H1 (cell line): ENCODE data around the gene FBXW2. TPM values are rescaled to one million over a fixed set of nuclear protein-coding genes. Genes with fewer than 3 reads are reported as not detected.

Source experiments
- CHD2 ChIP-seq: IDR thresholded peaks from 2 replicates; pipeline ENCODE4 v1.6.1; 2012; ENCODE audit warnings: low read length, improper control_type of control experiment
- KDM5A ChIP-seq: fragments of 200-600 bp; IDR thresholded peaks from 2 replicates; pipeline ENCODE4 v1.7.1; 2012; ENCODE audit warnings: mild to moderate bottlenecking, low read length, inconsistent platforms, mixed read lengths
- RBBP5 ChIP-seq: IDR thresholded peaks from 2 replicates; pipeline ENCODE4 v1.7.1; 2012; ENCODE audit warnings: low read depth, mild to moderate bottlenecking, inconsistent platforms, low read length, moderate library complexity, borderline replicate concordance
- SIX5 ChIP-seq: IDR thresholded peaks from 2 replicates; pipeline ENCODE4 v1.6.1; 2011; ENCODE audit warnings: mild to moderate bottlenecking, low read depth, low read length
- polyA plus RNA-seq, 7 experiments: library from polyadenylated mRNA; depleted of rRNA in 3 of 7; stranded (reverse) in 5 of 7; unstranded in 2 of 7; fragments of >200 nt in 5 of 7; fragments of 200-250 nt in 2 of 7; gene quantifications; 1 replicate in 5 of 7; 2 replicates in 1 of 7; 4 replicates in 1 of 7; pipeline versions ENCODE4 v1.2.1 to v1.2.3, GENCODE V29; 2011 to 2013; ENCODE audit warnings: missing spikeins in 2 of 7, mixed read lengths in 2 of 7
- total RNA-seq: library from RNA; stranded (reverse); fragmentation: NEBNext Ultra II Directional; extraction: Animal tissue kit (Norgen Biotek cat#: 25700); gene quantifications from 2 replicates; pipeline ENCODE4 v1.2.1, GENCODE V29; 2021
- TF ChIP-seq, protein P1 (sequence below): fragments of 300-600 bp; sonication (generic); IDR thresholded peaks from 2 replicates; pipeline ENCODE4 v1.7.1; 2012; ENCODE audit warnings: low read length, moderate library complexity, mild to moderate bottlenecking, inconsistent platforms; ENCODE audit not compliant: insufficient replicate concordance
- TF ChIP-seq, protein P2 (sequence below), 3 experiments: IDR thresholded peaks; 1 replicate in 2 of 3; 2 replicates in 1 of 3; pipeline versions ENCODE4 v1.5.1 to v1.6.1; 2011; ENCODE audit warnings: low read length in 3 of 3, mild to moderate bottlenecking in 3 of 3, inconsistent platforms in 2 of 3, low read depth in 1 of 3, moderate library complexity in 1 of 3; ENCODE audit not compliant: insufficient read depth in 1 of 3; ENCODE audit errors: control extremely low read depth in 1 of 3
- TF ChIP-seq, protein P3 (sequence below): IDR thresholded peaks from 2 replicates; pipeline ENCODE4 v1.6.1; 2012; ENCODE audit warnings: inconsistent platforms

FBXW2 gene
- total and polyA plus RNA-seq, 2 of the 8 experiments (the other 6 are each of a cell fraction or from before 2014, with no cell fraction given) = 19.2 to 65.3 TPM

- TF ChIP-seq, protein P1, sequence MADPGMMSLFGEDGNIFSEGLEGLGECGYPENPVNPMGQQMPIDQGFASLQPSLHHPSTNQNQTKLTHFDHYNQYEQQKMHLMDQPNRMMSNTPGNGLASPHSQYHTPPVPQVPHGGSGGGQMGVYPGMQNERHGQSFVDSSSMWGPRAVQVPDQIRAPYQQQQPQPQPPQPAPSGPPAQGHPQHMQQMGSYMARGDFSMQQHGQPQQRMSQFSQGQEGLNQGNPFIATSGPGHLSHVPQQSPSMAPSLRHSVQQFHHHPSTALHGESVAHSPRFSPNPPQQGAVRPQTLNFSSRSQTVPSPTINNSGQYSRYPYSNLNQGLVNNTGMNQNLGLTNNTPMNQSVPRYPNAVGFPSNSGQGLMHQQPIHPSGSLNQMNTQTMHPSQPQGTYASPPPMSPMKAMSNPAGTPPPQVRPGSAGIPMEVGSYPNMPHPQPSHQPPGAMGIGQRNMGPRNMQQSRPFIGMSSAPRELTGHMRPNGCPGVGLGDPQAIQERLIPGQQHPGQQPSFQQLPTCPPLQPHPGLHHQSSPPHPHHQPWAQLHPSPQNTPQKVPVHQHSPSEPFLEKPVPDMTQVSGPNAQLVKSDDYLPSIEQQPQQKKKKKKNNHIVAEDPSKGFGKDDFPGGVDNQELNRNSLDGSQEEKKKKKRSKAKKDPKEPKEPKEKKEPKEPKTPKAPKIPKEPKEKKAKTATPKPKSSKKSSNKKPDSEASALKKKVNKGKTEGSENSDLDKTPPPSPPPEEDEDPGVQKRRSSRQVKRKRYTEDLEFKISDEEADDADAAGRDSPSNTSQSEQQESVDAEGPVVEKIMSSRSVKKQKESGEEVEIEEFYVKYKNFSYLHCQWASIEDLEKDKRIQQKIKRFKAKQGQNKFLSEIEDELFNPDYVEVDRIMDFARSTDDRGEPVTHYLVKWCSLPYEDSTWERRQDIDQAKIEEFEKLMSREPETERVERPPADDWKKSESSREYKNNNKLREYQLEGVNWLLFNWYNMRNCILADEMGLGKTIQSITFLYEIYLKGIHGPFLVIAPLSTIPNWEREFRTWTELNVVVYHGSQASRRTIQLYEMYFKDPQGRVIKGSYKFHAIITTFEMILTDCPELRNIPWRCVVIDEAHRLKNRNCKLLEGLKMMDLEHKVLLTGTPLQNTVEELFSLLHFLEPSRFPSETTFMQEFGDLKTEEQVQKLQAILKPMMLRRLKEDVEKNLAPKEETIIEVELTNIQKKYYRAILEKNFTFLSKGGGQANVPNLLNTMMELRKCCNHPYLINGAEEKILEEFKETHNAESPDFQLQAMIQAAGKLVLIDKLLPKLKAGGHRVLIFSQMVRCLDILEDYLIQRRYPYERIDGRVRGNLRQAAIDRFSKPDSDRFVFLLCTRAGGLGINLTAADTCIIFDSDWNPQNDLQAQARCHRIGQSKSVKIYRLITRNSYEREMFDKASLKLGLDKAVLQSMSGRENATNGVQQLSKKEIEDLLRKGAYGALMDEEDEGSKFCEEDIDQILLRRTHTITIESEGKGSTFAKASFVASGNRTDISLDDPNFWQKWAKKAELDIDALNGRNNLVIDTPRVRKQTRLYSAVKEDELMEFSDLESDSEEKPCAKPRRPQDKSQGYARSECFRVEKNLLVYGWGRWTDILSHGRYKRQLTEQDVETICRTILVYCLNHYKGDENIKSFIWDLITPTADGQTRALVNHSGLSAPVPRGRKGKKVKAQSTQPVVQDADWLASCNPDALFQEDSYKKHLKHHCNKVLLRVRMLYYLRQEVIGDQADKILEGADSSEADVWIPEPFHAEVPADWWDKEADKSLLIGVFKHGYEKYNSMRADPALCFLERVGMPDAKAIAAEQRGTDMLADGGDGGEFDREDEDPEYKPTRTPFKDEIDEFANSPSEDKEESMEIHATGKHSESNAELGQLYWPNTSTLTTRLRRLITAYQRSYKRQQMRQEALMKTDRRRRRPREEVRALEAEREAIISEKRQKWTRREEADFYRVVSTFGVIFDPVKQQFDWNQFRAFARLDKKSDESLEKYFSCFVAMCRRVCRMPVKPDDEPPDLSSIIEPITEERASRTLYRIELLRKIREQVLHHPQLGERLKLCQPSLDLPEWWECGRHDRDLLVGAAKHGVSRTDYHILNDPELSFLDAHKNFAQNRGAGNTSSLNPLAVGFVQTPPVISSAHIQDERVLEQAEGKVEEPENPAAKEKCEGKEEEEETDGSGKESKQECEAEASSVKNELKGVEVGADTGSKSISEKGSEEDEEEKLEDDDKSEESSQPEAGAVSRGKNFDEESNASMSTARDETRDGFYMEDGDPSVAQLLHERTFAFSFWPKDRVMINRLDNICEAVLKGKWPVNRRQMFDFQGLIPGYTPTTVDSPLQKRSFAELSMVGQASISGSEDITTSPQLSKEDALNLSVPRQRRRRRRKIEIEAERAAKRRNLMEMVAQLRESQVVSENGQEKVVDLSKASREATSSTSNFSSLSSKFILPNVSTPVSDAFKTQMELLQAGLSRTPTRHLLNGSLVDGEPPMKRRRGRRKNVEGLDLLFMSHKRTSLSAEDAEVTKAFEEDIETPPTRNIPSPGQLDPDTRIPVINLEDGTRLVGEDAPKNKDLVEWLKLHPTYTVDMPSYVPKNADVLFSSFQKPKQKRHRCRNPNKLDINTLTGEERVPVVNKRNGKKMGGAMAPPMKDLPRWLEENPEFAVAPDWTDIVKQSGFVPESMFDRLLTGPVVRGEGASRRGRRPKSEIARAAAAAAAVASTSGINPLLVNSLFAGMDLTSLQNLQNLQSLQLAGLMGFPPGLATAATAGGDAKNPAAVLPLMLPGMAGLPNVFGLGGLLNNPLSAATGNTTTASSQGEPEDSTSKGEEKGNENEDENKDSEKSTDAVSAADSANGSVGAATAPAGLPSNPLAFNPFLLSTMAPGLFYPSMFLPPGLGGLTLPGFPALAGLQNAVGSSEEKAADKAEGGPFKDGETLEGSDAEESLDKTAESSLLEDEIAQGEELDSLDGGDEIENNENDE = no peak
- no peak for TF ChIP-seq KDM5A
- no peak for TF ChIP-seq RBBP5
- TF ChIP-seq CHD2 = no peak
- TF ChIP-seq, protein P2, sequence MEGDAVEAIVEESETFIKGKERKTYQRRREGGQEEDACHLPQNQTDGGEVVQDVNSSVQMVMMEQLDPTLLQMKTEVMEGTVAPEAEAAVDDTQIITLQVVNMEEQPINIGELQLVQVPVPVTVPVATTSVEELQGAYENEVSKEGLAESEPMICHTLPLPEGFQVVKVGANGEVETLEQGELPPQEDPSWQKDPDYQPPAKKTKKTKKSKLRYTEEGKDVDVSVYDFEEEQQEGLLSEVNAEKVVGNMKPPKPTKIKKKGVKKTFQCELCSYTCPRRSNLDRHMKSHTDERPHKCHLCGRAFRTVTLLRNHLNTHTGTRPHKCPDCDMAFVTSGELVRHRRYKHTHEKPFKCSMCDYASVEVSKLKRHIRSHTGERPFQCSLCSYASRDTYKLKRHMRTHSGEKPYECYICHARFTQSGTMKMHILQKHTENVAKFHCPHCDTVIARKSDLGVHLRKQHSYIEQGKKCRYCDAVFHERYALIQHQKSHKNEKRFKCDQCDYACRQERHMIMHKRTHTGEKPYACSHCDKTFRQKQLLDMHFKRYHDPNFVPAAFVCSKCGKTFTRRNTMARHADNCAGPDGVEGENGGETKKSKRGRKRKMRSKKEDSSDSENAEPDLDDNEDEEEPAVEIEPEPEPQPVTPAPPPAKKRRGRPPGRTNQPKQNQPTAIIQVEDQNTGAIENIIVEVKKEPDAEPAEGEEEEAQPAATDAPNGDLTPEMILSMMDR (IDR thresholded peaks at IDR 0.05; ENCODE audit: control extremely low read depth in 1 of 3, insufficient read depth in 1 of 3, low read depth in 1 of 3, low read length in 3 of 3) = no peak
- TF ChIP-seq, protein P3, sequence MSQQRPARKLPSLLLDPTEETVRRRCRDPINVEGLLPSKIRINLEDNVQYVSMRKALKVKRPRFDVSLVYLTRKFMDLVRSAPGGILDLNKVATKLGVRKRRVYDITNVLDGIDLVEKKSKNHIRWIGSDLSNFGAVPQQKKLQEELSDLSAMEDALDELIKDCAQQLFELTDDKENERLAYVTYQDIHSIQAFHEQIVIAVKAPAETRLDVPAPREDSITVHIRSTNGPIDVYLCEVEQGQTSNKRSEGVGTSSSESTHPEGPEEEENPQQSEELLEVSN = no peak
- TF ChIP-seq SIX5 = no peak
Observed at GRCh38 chr9:120712539-120713031, 80.6 kb downstream of the FBXW2 start (continued).
